Measurements from ENCODE around the gene PCNA.
A peak's percentile ranks its signal among the peaks of the same experiment; 100 is the strongest.
"Not testable (repeated sequence)": the region's sequence is repeated elsewhere in the genome, so short reads cannot be mapped to it uniquely, and the experiment has no call there.

PCNA gene

DNA sequence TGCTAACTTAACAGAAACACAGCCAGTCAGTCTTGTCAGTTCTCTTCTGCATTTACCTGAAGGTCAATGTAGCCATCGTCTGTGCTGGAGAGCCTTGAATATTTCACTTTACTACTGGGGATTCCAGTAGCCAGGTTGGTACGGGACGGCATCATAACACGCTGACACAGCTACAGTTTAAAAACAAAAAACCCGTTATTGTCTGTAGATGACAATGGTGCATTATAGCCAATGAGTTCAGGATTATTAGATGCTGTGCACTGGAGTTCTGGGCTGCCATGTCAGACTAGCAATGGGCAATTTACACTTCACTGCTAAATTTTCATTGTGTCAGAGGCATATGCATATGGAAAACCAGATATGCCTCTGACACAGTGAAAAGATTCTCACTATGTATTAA, 10.5 kb downstream of the PCNA start:
- DNase-seq (ENCODE audit: low spot score) = no peak
- in situ Hi-C loops (cut with MboI; ENCODE audit: low sequenced_read_pairs, unreplicated experiment) = no loop called here
- TF ChIP-seq, protein P1, sequence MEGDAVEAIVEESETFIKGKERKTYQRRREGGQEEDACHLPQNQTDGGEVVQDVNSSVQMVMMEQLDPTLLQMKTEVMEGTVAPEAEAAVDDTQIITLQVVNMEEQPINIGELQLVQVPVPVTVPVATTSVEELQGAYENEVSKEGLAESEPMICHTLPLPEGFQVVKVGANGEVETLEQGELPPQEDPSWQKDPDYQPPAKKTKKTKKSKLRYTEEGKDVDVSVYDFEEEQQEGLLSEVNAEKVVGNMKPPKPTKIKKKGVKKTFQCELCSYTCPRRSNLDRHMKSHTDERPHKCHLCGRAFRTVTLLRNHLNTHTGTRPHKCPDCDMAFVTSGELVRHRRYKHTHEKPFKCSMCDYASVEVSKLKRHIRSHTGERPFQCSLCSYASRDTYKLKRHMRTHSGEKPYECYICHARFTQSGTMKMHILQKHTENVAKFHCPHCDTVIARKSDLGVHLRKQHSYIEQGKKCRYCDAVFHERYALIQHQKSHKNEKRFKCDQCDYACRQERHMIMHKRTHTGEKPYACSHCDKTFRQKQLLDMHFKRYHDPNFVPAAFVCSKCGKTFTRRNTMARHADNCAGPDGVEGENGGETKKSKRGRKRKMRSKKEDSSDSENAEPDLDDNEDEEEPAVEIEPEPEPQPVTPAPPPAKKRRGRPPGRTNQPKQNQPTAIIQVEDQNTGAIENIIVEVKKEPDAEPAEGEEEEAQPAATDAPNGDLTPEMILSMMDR (IDR thresholded peaks at IDR 0.05; ENCODE audit: borderline replicate concordance, control extremely low read depth, extremely low read depth, insufficient read depth, missing control alignments) = no peak

DNA sequence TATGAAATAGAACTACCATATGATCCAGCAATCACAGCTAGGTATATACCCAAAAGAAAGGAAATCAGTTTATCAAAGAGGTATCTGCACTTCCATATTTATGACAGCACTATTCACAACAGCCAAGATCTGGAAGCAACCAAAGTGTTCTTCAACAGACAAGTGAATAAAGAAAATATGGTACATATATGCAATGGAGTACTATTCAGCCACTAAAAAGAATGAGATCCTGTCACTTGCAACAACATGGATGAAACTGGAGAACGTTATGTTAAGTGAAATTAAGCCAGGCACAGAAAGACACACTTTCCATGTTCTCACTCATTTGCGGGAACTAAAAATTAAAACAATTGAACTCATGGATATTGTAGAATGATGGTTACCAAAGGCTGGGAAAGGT, 15.3 kb downstream of the PCNA start:
- TF ChIP-seq, protein P1 (IDR thresholded peaks at IDR 0.05; ENCODE audit: borderline replicate concordance, control extremely low read depth, extremely low read depth, insufficient read depth, missing control alignments) = no peak
- in situ Hi-C loops (cut with MboI; ENCODE audit: low sequenced_read_pairs, unreplicated experiment) = no loop called here
- DNase-seq (ENCODE audit: low spot score) = no peak

DNA sequence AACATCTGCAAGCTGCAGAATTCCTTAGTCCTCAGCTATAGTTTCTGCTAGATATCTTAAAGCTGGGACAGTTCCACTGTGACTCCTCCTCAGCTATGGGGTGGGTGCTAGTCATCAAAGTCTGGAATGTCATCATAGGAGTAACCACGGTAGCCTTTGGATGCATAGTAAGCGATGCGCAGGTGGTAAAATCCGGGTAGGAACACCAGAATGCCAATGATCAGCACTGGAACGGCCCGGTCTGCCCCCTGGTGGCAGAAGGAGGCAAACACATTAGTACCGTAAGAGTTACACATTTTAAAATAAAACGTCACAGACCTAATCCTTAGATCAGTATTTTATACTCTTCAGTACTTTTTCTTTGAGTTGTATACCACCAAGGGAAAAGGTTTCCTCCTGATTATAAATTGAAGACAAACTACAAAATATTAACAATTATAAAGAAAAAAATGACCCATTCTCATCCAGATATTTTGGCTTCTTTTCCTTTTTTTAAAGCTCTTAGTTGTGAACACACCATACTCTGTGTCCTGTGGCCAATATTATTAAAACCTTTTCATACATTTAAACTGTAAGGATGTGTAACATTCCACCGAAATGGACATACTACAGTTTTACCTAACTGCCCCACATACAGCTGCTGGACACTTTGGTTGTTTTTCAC, 18.9 kb downstream of the PCNA start:
- TF ChIP-seq, protein P1 (IDR thresholded peaks at IDR 0.05; ENCODE audit: borderline replicate concordance, control extremely low read depth, extremely low read depth, insufficient read depth, missing control alignments) = peak; percentile 79
- in situ Hi-C loops (cut with MboI; ENCODE audit: low sequenced_read_pairs, unreplicated experiment) = no loop called here
- DNase-seq (ENCODE audit: low spot score) = peak; percentile 66

DNA sequence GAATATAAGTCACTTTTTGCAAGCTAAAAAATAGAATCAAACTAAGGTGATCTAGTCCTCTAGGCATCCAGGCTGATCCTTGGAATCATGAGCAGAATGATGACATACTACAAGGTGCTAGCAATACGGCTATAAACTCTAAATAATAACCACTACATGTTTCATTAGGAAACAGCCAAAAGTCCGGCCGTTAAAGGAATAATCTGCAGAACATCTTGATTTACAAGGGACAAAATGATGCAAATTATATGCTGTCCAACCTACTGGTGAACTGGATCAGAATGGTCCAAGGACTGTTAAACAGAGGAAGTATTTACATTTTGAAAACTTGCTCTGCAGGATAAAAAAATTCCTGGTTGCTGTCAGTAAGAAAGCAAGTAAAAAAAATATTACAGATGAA, 19.8 kb downstream of the PCNA start:
- in situ Hi-C loops (cut with MboI; ENCODE audit: low sequenced_read_pairs, unreplicated experiment); DNase-seq (ENCODE audit: low spot score): not testable (repeated sequence)

DNA sequence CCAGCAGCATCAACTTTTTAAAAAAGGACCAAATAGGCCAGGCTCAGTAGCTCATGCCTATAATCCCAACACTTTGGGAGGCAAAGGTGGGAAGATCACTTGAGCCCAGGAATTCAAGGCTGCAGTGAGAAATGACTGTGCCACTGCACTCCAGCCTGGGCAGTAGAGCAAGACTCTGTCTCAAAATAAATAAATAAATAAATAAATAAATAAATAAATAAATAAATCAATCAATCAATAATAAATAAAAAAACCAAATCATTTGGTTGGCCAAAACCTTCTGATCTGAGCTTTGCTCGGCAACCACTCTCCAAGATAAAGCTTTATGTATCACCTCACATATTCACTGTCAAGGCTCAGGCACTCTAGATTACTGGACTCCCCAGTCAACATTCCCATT, 20.7 kb downstream of the PCNA start:
- DNase-seq (ENCODE audit: low spot score); in situ Hi-C loops (cut with MboI; ENCODE audit: low sequenced_read_pairs, unreplicated experiment): not testable (repeated sequence)

DNA sequence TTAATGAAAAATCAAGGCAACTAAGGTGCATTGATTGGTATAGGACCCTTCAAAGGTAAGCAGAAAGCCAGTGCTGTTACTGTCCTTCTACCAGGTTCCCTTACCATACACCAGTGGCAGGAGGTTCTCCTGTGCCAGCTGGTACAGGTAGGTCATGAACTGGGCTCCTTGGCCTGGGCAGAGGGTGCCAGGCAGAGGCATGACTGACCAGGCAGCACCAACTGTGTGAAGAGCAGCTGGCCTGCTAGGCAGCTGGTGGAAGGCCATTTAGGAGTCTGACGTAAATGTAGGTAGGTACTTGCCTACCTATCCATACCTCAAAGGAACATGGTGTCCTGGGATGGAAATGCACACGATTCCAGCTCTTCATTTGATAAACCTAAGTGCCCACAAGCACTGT, 23.3 kb downstream of the PCNA start:
- in situ Hi-C loops (cut with MboI; ENCODE audit: low sequenced_read_pairs, unreplicated experiment) = no loop called here
- DNase-seq (ENCODE audit: low spot score) = no peak

DNA sequence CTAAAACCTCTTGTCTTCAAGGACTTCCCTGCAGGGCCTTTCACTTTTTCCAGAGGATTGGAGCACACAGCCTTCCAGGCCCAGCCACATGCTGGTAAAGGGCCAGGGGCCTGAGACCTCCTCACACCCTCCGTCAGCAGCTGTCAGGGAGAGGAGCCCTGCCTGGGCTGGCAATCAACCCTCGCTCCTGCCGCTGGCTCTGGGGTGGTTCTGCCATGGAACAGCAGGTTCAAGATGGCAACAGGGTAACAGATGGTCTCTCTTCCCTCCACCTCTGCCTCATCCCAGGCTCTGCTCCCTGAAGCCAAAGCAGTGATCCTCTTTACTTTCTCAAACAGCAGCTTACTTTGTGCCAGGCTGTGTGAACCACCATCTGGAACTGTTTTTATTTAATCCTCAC, 23.8 kb downstream of the PCNA start:
- TF ChIP-seq, protein P1 (IDR thresholded peaks at IDR 0.05; ENCODE audit: borderline replicate concordance, control extremely low read depth, extremely low read depth, insufficient read depth, missing control alignments) = no peak
- no peak for DNase-seq (ENCODE audit: low spot score)
- in situ Hi-C loops (cut with MboI; ENCODE audit: low sequenced_read_pairs, unreplicated experiment) = no loop called here

More for the DNA sequence above, 23.3 kb downstream of the PCNA start:
- TF ChIP-seq, protein P1 (IDR thresholded peaks at IDR 0.05; ENCODE audit: borderline replicate concordance, control extremely low read depth, extremely low read depth, insufficient read depth, missing control alignments) = no peak

DNA sequence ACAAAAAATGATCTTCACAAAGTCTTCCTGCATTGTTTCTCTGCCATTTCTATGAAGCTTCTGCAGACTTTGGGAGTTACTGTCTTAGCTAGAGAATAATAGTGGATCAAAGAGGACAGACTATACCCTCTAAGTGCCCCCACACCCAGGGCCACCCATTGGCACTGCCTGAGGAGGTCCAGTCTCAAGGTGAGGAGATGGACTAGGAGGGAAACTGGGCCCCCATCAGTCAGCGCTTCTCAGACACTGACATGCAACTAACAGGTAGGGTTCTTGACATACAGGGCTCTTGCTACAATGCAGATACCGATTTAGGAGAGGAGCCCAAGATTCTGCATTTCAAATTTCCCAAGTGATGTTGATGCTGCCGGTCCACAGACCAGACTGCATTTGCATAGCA, 24.3 kb downstream of the PCNA start:
- in situ Hi-C loops (cut with MboI; ENCODE audit: low sequenced_read_pairs, unreplicated experiment) = no loop called here
- TF ChIP-seq, protein P1 (IDR thresholded peaks at IDR 0.05; ENCODE audit: borderline replicate concordance, control extremely low read depth, extremely low read depth, insufficient read depth, missing control alignments) = no peak
- no peak for DNase-seq (ENCODE audit: low spot score)
